ENCODE results near the gene PER2. TPM values are rescaled to one million over a fixed set of nuclear protein-coding genes. Genes with fewer than 3 reads are reported as not detected.

Gene PER2
- total RNA-seq, 1 experiment from 2014 or later, result 6.6 TPM

DNA sequence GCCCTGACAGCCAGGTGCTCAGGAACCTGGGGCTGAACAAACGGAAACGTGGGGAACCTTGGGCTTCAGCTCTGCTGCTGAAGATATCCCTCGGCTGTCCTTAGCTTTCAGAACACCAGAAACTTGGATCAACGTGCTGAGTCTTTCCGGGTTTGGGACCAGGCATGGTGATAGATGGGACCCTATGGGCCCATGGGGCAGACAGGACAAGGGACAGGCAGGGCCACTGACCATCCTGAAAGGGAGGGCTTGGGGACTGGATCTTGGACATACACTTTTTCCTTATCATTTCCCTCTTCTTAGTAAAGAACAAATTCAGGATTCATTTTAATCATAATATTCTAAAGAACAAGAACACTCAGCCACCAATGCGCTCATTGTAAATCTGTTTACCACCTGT is 32.3 kb downstream of the PER2 start:
- no peak for ATAC-seq
- no peak overlapping the region for H3K4me3 Mint-ChIP-seq
- 0 out of 2 replicates have a peak, but pooled peaks cover 2% of the 10 kb centered on the region for H3K4me1 Mint-ChIP-seq
- TF ChIP-seq, protein P1, sequence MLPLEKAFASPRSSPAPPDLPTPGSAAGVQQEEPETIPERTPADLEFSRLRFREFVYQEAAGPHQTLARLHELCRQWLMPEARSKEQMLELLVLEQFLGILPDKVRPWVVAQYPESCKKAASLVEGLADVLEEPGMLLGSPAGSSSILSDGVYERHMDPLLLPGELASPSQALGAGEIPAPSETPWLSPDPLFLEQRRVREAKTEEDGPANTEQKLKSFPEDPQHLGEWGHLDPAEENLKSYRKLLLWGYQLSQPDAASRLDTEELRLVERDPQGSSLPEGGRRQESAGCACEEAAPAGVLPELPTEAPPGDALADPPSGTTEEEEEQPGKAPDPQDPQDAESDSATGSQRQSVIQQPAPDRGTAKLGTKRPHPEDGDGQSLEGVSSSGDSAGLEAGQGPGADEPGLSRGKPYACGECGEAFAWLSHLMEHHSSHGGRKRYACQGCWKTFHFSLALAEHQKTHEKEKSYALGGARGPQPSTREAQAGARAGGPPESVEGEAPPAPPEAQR (CRISPR knock-in tag; IDR thresholded peaks at IDR 0.05), result no peak
- TF ChIP-seq NR1H2 (CRISPR knock-in tag; IDR thresholded peaks at IDR 0.05), result no peak
- TF ChIP-seq, protein P2, sequence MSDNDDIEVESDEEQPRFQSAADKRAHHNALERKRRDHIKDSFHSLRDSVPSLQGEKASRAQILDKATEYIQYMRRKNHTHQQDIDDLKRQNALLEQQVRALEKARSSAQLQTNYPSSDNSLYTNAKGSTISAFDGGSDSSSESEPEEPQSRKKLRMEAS (CRISPR knock-in tag; IDR thresholded peaks at IDR 0.05), result no peak
- TF ChIP-seq, protein P3, sequence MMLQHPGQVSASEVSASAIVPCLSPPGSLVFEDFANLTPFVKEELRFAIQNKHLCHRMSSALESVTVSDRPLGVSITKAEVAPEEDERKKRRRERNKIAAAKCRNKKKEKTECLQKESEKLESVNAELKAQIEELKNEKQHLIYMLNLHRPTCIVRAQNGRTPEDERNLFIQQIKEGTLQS (CRISPR knock-in tag; conservative IDR thresholded peaks at IDR 0.05), result no peak
- TF ChIP-seq, protein P4, sequence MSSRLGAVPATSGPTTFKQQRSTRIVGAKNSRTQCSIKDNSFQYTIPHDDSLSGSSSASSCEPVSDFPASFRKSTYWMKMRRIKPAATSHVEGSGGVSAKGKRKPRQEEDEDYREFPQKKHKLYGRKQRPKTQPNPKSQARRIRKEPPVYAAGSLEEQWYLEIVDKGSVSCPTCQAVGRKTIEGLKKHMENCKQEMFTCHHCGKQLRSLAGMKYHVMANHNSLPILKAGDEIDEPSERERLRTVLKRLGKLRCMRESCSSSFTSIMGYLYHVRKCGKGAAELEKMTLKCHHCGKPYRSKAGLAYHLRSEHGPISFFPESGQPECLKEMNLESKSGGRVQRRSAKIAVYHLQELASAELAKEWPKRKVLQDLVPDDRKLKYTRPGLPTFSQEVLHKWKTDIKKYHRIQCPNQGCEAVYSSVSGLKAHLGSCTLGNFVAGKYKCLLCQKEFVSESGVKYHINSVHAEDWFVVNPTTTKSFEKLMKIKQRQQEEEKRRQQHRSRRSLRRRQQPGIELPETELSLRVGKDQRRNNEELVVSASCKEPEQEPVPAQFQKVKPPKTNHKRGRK (CRISPR knock-in tag; IDR thresholded peaks at IDR 0.05; ENCODE audit: borderline replicate concordance), result no peak
- no peak for TF ChIP-seq NFE2L1 (CRISPR knock-in tag; IDR thresholded peaks at IDR 0.05)
- no peak for TF ChIP-seq ZNF138 (CRISPR knock-in tag; conservative IDR thresholded peaks at IDR 0.05)
- no peak for TF ChIP-seq CBFB (CRISPR knock-in tag; IDR thresholded peaks at IDR 0.05; ENCODE audit: low read depth)
- TF ChIP-seq JAZF1 (CRISPR knock-in tag; IDR thresholded peaks at IDR 0.05), result no peak
- no peak for TF ChIP-seq NR2C2 (CRISPR knock-in tag; IDR thresholded peaks at IDR 0.05)
- TF ChIP-seq ESRRA (CRISPR knock-in tag; IDR thresholded peaks at IDR 0.05; ENCODE audit: borderline replicate concordance), result no peak
- TF ChIP-seq ZNF263 (CRISPR knock-in tag; IDR thresholded peaks at IDR 0.05; ENCODE audit: low read depth), result no peak
- TF ChIP-seq, protein P5, sequence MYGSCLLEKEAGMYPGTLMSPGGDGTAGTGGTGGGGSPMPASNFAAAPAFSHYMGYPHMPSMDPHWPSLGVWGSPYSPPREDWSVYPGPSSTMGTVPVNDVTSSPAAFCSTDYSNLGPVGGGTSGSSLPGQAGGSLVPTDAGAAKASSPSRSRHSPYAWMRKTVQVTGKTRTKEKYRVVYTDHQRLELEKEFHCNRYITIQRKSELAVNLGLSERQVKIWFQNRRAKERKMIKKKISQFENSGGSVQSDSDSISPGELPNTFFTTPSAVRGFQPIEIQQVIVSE (CRISPR knock-in tag; IDR thresholded peaks at IDR 0.05; ENCODE audit: borderline replicate concordance), result no peak
- TF ChIP-seq FOXP1 (CRISPR knock-in tag; IDR thresholded peaks at IDR 0.05; ENCODE audit: borderline replicate concordance), result no peak
- POLR2A ChIA-PET, result no interaction called here
- CTCF ChIA-PET, result interaction anchor here (0.6 to 1.2 kb wide), 9 partner anchors 9 to 422 kb away, joined by 3 to 9 read pairs (median 3); no protein-coding TSS in a partner anchor
- H3K27me3 Mint-ChIP-seq (ENCODE audit: low read depth), result no peaks in the 10 kb centered on the region
- DNase-seq (ENCODE audit: low spot score), result no peak
- H3K9me3 Mint-ChIP-seq, result no peaks in the 10 kb centered on the region
- H3K27ac Mint-ChIP-seq, result no peak overlapping the region
- H3K36me3 Mint-ChIP-seq, result no peaks in the 10 kb centered on the region; the same call in 1 of the 2 replicates

DNA sequence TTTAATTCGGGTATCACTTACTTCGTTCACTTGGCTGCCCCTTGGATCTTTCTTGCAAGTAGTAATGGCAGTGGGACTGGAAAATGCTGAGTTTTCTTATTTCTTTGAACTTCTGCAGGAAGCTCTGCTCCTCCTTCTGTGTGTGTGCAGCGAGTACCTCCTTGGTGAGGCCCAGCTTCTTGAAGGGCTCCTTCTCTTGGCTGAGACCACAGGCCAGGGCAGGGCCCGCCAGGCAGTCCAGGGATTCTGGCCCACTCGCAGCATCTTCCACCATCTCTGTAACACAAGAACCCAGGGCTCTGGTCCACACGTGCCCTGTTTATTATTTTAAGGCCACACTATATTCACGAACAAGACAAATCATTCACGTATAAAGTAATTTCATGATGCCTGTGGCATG is 32.8 kb downstream of the PER2 start:
- 0 out of 2 replicates have a peak, but pooled peaks cover 2% of the 10 kb centered on the region for H3K4me1 Mint-ChIP-seq
- no peak for DNase-seq (ENCODE audit: low spot score)
- TF ChIP-seq ELF4 (CRISPR knock-in tag; IDR thresholded peaks at IDR 0.05; ENCODE audit: low read depth) (no peak), GRHL2 (CRISPR knock-in tag; IDR thresholded peaks at IDR 0.05; ENCODE audit: insufficient replicate concordance, severe bottlenecking) (no peak), KAT7 (CRISPR knock-in tag; IDR thresholded peaks at IDR 0.05; ENCODE audit: borderline replicate concordance) (no peak), MXD4 (CRISPR knock-in tag; IDR thresholded peaks at IDR 0.05; ENCODE audit: borderline replicate concordance) (no peak), ESRRA (CRISPR knock-in tag; IDR thresholded peaks at IDR 0.05; ENCODE audit: borderline replicate concordance) (no peak), GABPB1 (CRISPR knock-in tag; IDR thresholded peaks at IDR 0.05) (no peak), SOX15 (CRISPR knock-in tag; IDR thresholded peaks at IDR 0.05) (no peak), ZNF138 (CRISPR knock-in tag; conservative IDR thresholded peaks at IDR 0.05) (no peak), NR3C1 (CRISPR knock-in tag; conservative IDR thresholded peaks at IDR 0.05; ENCODE audit: low read depth) (no peak)
- TF ChIP-seq, protein P2 (CRISPR knock-in tag; IDR thresholded peaks at IDR 0.05), result no peak
- TF ChIP-seq, protein P1 (CRISPR knock-in tag; IDR thresholded peaks at IDR 0.05), result no peak
- TF ChIP-seq, protein P6, sequence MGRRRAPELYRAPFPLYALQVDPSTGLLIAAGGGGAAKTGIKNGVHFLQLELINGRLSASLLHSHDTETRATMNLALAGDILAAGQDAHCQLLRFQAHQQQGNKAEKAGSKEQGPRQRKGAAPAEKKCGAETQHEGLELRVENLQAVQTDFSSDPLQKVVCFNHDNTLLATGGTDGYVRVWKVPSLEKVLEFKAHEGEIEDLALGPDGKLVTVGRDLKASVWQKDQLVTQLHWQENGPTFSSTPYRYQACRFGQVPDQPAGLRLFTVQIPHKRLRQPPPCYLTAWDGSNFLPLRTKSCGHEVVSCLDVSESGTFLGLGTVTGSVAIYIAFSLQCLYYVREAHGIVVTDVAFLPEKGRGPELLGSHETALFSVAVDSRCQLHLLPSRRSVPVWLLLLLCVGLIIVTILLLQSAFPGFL (CRISPR knock-in tag; IDR thresholded peaks at IDR 0.05; ENCODE audit: borderline replicate concordance), result no peak
- TF ChIP-seq, protein P7, sequence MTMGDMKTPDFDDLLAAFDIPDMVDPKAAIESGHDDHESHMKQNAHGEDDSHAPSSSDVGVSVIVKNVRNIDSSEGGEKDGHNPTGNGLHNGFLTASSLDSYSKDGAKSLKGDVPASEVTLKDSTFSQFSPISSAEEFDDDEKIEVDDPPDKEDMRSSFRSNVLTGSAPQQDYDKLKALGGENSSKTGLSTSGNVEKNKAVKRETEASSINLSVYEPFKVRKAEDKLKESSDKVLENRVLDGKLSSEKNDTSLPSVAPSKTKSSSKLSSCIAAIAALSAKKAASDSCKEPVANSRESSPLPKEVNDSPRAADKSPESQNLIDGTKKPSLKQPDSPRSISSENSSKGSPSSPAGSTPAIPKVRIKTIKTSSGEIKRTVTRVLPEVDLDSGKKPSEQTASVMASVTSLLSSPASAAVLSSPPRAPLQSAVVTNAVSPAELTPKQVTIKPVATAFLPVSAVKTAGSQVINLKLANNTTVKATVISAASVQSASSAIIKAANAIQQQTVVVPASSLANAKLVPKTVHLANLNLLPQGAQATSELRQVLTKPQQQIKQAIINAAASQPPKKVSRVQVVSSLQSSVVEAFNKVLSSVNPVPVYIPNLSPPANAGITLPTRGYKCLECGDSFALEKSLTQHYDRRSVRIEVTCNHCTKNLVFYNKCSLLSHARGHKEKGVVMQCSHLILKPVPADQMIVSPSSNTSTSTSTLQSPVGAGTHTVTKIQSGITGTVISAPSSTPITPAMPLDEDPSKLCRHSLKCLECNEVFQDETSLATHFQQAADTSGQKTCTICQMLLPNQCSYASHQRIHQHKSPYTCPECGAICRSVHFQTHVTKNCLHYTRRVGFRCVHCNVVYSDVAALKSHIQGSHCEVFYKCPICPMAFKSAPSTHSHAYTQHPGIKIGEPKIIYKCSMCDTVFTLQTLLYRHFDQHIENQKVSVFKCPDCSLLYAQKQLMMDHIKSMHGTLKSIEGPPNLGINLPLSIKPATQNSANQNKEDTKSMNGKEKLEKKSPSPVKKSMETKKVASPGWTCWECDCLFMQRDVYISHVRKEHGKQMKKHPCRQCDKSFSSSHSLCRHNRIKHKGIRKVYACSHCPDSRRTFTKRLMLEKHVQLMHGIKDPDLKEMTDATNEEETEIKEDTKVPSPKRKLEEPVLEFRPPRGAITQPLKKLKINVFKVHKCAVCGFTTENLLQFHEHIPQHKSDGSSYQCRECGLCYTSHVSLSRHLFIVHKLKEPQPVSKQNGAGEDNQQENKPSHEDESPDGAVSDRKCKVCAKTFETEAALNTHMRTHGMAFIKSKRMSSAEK (CRISPR knock-in tag; IDR thresholded peaks at IDR 0.05; ENCODE audit: borderline replicate concordance), result no peak

More for the DNA sequence above, 32.8 kb downstream of the PER2 start:
- ChIA-PET CTCF (interaction anchor here (1.2 to 2.9 kb wide), 3 partner anchors 8 to 12 kb away, joined by 3 to 16 read pairs (median 5); no protein-coding TSS in a partner anchor), POLR2A (no interaction called here)
- no peaks in the 10 kb centered on the region; the same call in 1 of the 2 replicates for H3K36me3 Mint-ChIP-seq
- no peaks in the 10 kb centered on the region for H3K27me3 Mint-ChIP-seq (ENCODE audit: low read depth)
- H3K27ac Mint-ChIP-seq, result no peak overlapping the region
- no peak for ATAC-seq
- no peak overlapping the region for H3K4me3 Mint-ChIP-seq
- H3K9me3 Mint-ChIP-seq, result no peaks in the 10 kb centered on the region
